B cell (primary cell): ENCODE results near the gene C7orf33. TPM values are rescaled to one million over a fixed set of nuclear protein-coding genes. Genes with fewer than 3 reads are reported as not detected.
"Not testable (repeated sequence)": the region's sequence is repeated elsewhere in the genome, so short reads cannot be mapped to it uniquely, and the experiment has no call there.

Experiments used
- ATAC-seq: fragments of 200-7000 bp; cut with Tn5 transposase; one replicate; pipeline ENCODE4 v1.10.0; 2021; ENCODE audit warnings: low read depth, mild to moderate bottlenecking, moderate number of reproducible peaks, moderate library complexity
- CTCF ChIA-PET: fragments of 350-600 bp; sonication (Branson Sonifier 250); formaldehyde crosslinking; loops from one replicate; lab custom pipeline; 2021; ENCODE audit warnings: antibody characterized with exemption, inconsistent platforms; lab: Charles Lee
- POLR2A ChIA-PET: fragments of 350-600 bp; sonication (Branson Sonifier 250); formaldehyde crosslinking; loops from one replicate; lab custom pipeline; 2021; ENCODE audit warnings: antibody characterized with exemption; lab: Charles Lee
- DNase-seq: peaks from one replicate; pipeline ENCODE4 v3.0.0; 2013
- H2AFZ ChIP-seq: 2 replicates; pipeline ENCODE4 v1.6.1; 2012; ENCODE audit warnings: mild to moderate bottlenecking, low read depth, low read length; ENCODE audit not compliant: insufficient read depth, poor library complexity, severe bottlenecking
- H3K27ac ChIP-seq, 2 donors: 1 replicate in 1 of 2; 2 replicates in 1 of 2; pipeline ENCODE4 v1.5.1; 2012 to 2013; ENCODE audit warnings: low read length in 2 of 2, mild to moderate bottlenecking in 2 of 2, moderate library complexity in 1 of 2
- H3K27me3 ChIP-seq, 4 experiments: fragments of 200-600 bp in 1 of 4; sonication (generic) in 1 of 4; replicated peaks in 1 of 4; 1 replicate in 2 of 4; 2 replicates in 2 of 4; pipeline versions ENCODE4 v1.6.1 to v1.7.0; 2013 to 2016; ENCODE audit warnings: low read length in 3 of 4, mild to moderate bottlenecking in 2 of 4, mixed read lengths in 1 of 4, moderate library complexity in 1 of 4; ENCODE audit not compliant: insufficient read depth in 4 of 4, control insufficient read depth in 3 of 4; ENCODE audit errors: control extremely low read depth in 1 of 4
- H3K36me3 ChIP-seq, 2 experiments: replicated peaks in 1 of 2; 1 replicate in 1 of 2; 2 replicates in 1 of 2; pipeline versions ENCODE4 v1.6.1 to v1.7.1; 2013; ENCODE audit warnings: low read length in 1 of 2; ENCODE audit not compliant: insufficient read depth in 2 of 2, control insufficient read depth in 1 of 2; ENCODE audit errors: control extremely low read depth in 1 of 2, extremely low read depth in 1 of 2
- H3K4me1 ChIP-seq, 2 donors: fragments of 200-600 bp in 1 of 2; sonication (generic) in 1 of 2; 1 replicate in 1 of 2; 2 replicates in 1 of 2; pipeline versions ENCODE4 v1.5.1 to v1.6.1; 2013 to 2017; ENCODE audit warnings: low read length in 2 of 2; ENCODE audit not compliant: control insufficient read depth in 2 of 2, insufficient read depth in 2 of 2
- H3K4me2 ChIP-seq: replicated peaks from 2 replicates; pipeline ENCODE3; 2012; ENCODE audit warnings: mild to moderate bottlenecking, low read depth, low read length; ENCODE audit not compliant: poor library complexity, severe bottlenecking
- H3K4me3 ChIP-seq, 5 experiments: fragments of 200-600 bp in 1 of 5; sonication (generic) in 1 of 5; 1 replicate in 3 of 5; 2 replicates in 2 of 5; pipeline versions ENCODE4 v1.5.1 to v1.7.0; 2011 to 2016; ENCODE audit warnings: low read length in 4 of 5, mild to moderate bottlenecking in 4 of 5, low read depth in 2 of 5, control low read depth in 1 of 5, moderate library complexity in 1 of 5; ENCODE audit not compliant: insufficient read depth in 1 of 5; ENCODE audit errors: control extremely low read depth in 1 of 5, extremely low read depth in 1 of 5
- H3K79me2 ChIP-seq: fragments of 200-600 bp; sonication (generic); one replicate; pipeline ENCODE4 v1.6.0; 2016; ENCODE audit warnings: low read length; ENCODE audit not compliant: control insufficient read depth, insufficient read depth
- H3K9ac ChIP-seq: fragments of 200-600 bp; sonication (generic); 2 replicates; pipeline ENCODE4 v1.6.1; 2017; ENCODE audit warnings: mild to moderate bottlenecking, low read length, moderate library complexity
- H3K9me3 ChIP-seq, 3 donors: one replicate each; pipeline versions ENCODE4 v1.6.1 to v1.7.1; 2013; ENCODE audit warnings: low read length in 2 of 3; ENCODE audit not compliant: control insufficient read depth in 2 of 3, insufficient read depth in 1 of 3; ENCODE audit errors: control extremely low read depth in 1 of 3
- H4K20me1 ChIP-seq: 2 replicates; pipeline ENCODE4 v1.6.0; 2012; ENCODE audit warnings: mild to moderate bottlenecking, low read length; ENCODE audit not compliant: insufficient read depth, control insufficient read depth, poor library complexity, severe bottlenecking
- H3K27ac Mint-ChIP-seq: one replicate; pipeline ENCODE4 v1.8.0; 2021; ENCODE audit warnings: mixed read lengths
- H3K27me3 Mint-ChIP-seq: one replicate; pipeline ENCODE4 v1.8.0; 2021; ENCODE audit warnings: mixed read lengths
- H3K4me1 Mint-ChIP-seq: one replicate; pipeline ENCODE4 v1.8.0; 2021; ENCODE audit warnings: mixed read lengths
- H3K4me3 Mint-ChIP-seq: one replicate; pipeline ENCODE4 v1.8.0; 2021; ENCODE audit warnings: mixed read lengths
- H3K9me3 Mint-ChIP-seq: one replicate; pipeline ENCODE4 v1.8.0; 2022; ENCODE audit warnings: mixed read lengths; ENCODE audit not compliant: insufficient read depth
- CTCF ChIP-seq: fragments of 200-600 bp; IDR thresholded peaks from one replicate; pipeline ENCODE4 v1.8.0; 2022; ENCODE audit warnings: antibody characterized with exemption, mild to moderate bottlenecking
- EZH2 ChIP-seq: IDR thresholded peaks from 2 replicates; pipeline ENCODE4 v1.6.1; 2012; ENCODE audit warnings: borderline replicate concordance, low read depth, mild to moderate bottlenecking, moderate library complexity, low read length; ENCODE audit not compliant: insufficient read depth, poor library complexity, severe bottlenecking
- WGBS: methylation state at CpG from one replicate; pipeline ENCODE4 v1.1.5; 2013; ENCODE audit warnings: missing lambda C conversion rate; ENCODE audit not compliant: insufficient coverage; 5-methylcytosine and 5-hydroxymethylcytosine counted together
- intact Hi-C: fragments of 100-400 bp; cut with micrococcal nuclease; formaldehyde crosslinking; loops from one replicate; pipeline ENCODE4 v1.10.0; 2022
- polyA plus RNA-seq: library from polyadenylated mRNA; depleted of rRNA; stranded (reverse); fragments of >200 nt; gene quantifications from 2 replicates; pipeline ENCODE4 v1.2.3, GENCODE V29; 2012
- total RNA-seq, 2 donors: library from RNA; stranded (reverse); fragments of 120-200 nt in 1 of 2; gene quantifications; 1 replicate in 1 of 2; 2 replicates in 1 of 2; pipeline versions ENCODE4 v1.2.3 to v1.2.4, GENCODE V29; 2013 to 2022

C7orf33 gene
- total and polyA plus RNA-seq, 2 donors (not counting 1 experiment from before 2014, with no cell fraction given): not detected

- Mint-ChIP-seq H3K4me1 (peaks cover 15% of the 10 kb centered on the region), H3K4me3 (peak overlapping the region; percentile 70), H3K27ac (peak overlapping the region; percentile 5)
- Histone ChIP-seq H3K4me2 (peak overlapping the region; percentile 11), H3K27ac (peak overlapping the region in 1 of 2 donors; percentile 13), H2AFZ (peak overlapping the region; percentile 32), H3K4me3 (peak overlapping the region in 1 of 5 experiments; percentile 20), H3K9ac (peak overlapping the region; percentile 35), H3K4me1 (peaks cover 8 to 13% of the 10 kb centered on the region in 2 donors)
- CTCF ChIA-PET: interaction anchor here (0.7 to 4.3 kb wide), 3 partner anchors 9 to 300 kb away, joined by 3 to 25 read pairs (median 4); no protein-coding TSS in a partner anchor
- intact Hi-C loops: loop anchor here (10.0 kb wide), 1 partner anchor 130 kb away; the partner anchor contains the start of gene CUL1
- 35% methylated on average over 2 of the region's 4 CpGs for whole genome bisulfite sequencing
- not testable (repeated sequence) for H3K9me3 ChIP-seq, H3K27me3 Mint-ChIP-seq, H3K36me3 ChIP-seq, DNase-seq, H3K9me3 Mint-ChIP-seq, H3K79me2 ChIP-seq, ATAC-seq, H4K20me1 ChIP-seq, H3K27me3 ChIP-seq
- POLR2A ChIA-PET: interaction anchor here (0.6 kb wide), 2 partner anchors 129 to 259 kb away, joined by 4 to 8 read pairs; no protein-coding TSS in a partner anchor
Observed at GRCh38 chr7:148564275-148564951, 26.2 kb upstream of the C7orf33 start.

DNA sequence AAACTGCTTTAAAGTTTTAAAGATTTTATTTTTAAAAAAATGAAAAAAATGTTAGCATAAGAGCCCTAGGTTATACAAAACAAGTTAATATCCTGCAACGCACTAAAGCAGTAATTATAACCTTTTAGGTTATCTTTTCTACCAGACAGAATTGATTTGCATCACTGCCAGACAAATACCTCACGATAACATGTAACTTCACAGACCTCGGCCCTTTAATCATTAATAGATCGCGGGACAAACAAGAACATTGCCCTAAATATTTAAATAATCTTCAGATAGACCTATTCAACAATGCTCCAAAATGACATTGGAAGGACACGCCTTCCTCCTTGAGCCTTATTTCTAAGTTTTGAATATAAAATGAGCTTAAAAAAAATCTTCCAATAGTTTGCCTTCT lies 23.8 kb upstream of the C7orf33 start:
- H3K27ac Mint-ChIP-seq: no peak overlapping the region
- ChIA-PET POLR2A (no interaction called here), CTCF (interaction anchor here (1.3 to 4.3 kb wide), 3 partner anchors 9 to 396 kb away, joined by 3 to 25 read pairs (median 3); no protein-coding TSS in a partner anchor)

More for the DNA sequence above, 23.8 kb upstream of the C7orf33 start:
- no peak overlapping the region for H3K27ac ChIP-seq
- peaks cover 8 to 13% of the 10 kb centered on the region in 2 donors for H3K4me1 ChIP-seq
- no peak for TF ChIP-seq CTCF
- TF ChIP-seq EZH2: no peak
- no peaks in the 10 kb centered on the region for H3K36me3 ChIP-seq
- no peak overlapping the region for H3K4me3 Mint-ChIP-seq
- H3K9ac ChIP-seq: no peak overlapping the region
- DNase-seq: no peak
- no peaks in the 10 kb centered on the region for H4K20me1 ChIP-seq
- H3K4me1 Mint-ChIP-seq: peaks cover 15% of the 10 kb centered on the region
- no peaks in the 10 kb centered on the region for H3K9me3 Mint-ChIP-seq
- H3K4me2 ChIP-seq: no peak overlapping the region
- no peak overlapping the region for H3K4me3 ChIP-seq
- WGBS: 100% methylated on average over 1 of the region's 6 CpGs
- intact Hi-C loops: loop anchor here (10.0 kb wide), 1 partner anchor 128 kb away; the partner anchor contains the start of gene CUL1
- H3K27me3 ChIP-seq: no peaks in the 10 kb centered on the region
- no peaks in the 10 kb centered on the region for H3K79me2 ChIP-seq
- peaks cover 0 to 2% (median 0%) of the 10 kb centered on the region in 3 donors for H3K9me3 ChIP-seq
- ATAC-seq: no peak
- H3K27me3 Mint-ChIP-seq: no peaks in the 10 kb centered on the region
- H2AFZ ChIP-seq: no peak overlapping the region
